Parathyroid adenoma (tissue), 2 donors: ENCODE results near the gene STRIT1.

Experiments used
- H2AFZ ChIP-seq: fragments of 300-600 bp; sonication (generic); one replicate; pipeline ENCODE4 v1.7.0; 2017; ENCODE audit warnings: antibody characterized with exemption, mild to moderate bottlenecking
- H3K27ac ChIP-seq: fragments of 300-600 bp; sonication (generic); one replicate; pipeline ENCODE4 v1.7.0; 2017
- H3K27me3 ChIP-seq: fragments of 300-600 bp; sonication (generic); one replicate; pipeline ENCODE4 v1.7.0; 2017; ENCODE audit warnings: low read length; ENCODE audit not compliant: control insufficient read depth, insufficient read depth
- H3K36me3 ChIP-seq: fragments of 300-600 bp; sonication (generic); one replicate; pipeline ENCODE4 v1.7.0; 2017; ENCODE audit warnings: low read length; ENCODE audit not compliant: control insufficient read depth, insufficient read depth
- H3K4me1 ChIP-seq: fragments of 300-600 bp; sonication (generic); one replicate; pipeline ENCODE4 v1.7.0; 2017; ENCODE audit warnings: control low read depth
- H3K4me2 ChIP-seq: fragments of 300-600 bp; sonication (generic); one replicate; pipeline ENCODE4 v1.7.0; 2017; ENCODE audit warnings: low read length
- H3K4me3 ChIP-seq: fragments of 300-600 bp; sonication (generic); one replicate; pipeline ENCODE4 v1.7.0; 2017; ENCODE audit warnings: low read depth, low read length
- H3K79me2 ChIP-seq: fragments of 300-600 bp; sonication (generic); one replicate; pipeline ENCODE4 v1.7.0; 2017; ENCODE audit warnings: control low read depth
- H3K9ac ChIP-seq: fragments of 300-600 bp; sonication (generic); one replicate; pipeline ENCODE4 v1.7.0; 2017; ENCODE audit warnings: mild to moderate bottlenecking
- H3K9me3 ChIP-seq: fragments of 300-600 bp; sonication (generic); one replicate; pipeline ENCODE4 v1.7.0; 2017; ENCODE audit warnings: low read length; ENCODE audit not compliant: control insufficient read depth
- TF ChIP-seq, protein P1 (sequence below): fragments of 300-600 bp; sonication (generic); IDR thresholded peaks from one replicate; pipeline ENCODE4 v1.7.0; 2017; ENCODE audit warnings: antibody characterized with exemption, mild to moderate bottlenecking
- donor health status: primary hyperparathyroidism.

Gene STRIT1

DNA sequence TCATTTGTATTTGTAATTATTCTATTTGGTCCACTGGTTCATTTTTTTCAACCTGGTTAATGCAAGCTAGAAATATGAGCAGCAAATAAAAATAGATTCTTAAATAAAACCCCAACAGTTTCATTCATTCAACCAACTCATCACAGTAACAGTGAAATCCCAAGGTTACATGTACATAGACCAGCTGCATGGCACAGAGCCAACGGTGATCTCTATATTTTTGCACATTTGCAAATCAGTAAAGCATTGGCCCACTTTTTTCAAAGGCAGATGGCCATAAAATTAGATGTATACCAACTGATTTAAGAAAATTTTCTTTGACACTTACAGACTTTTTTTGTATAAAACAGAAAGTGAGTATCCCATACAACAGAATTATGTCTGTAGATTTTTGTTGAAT, 49.3 kb downstream of the STRIT1 start:
- Histone ChIP-seq H3K4me1 (no peaks in the 10 kb centered on the region), H3K27me3 (no peaks in the 10 kb centered on the region), H3K27ac (no peak overlapping the region), H3K4me2 (no peak overlapping the region), H3K4me3 (no peak overlapping the region), H3K9me3 (no peaks in the 10 kb centered on the region), H2AFZ (no peak overlapping the region), H3K36me3 (no peaks in the 10 kb centered on the region), H3K9ac (no peak overlapping the region), H3K79me2 (no peaks in the 10 kb centered on the region)
- TF ChIP-seq, protein P1, sequence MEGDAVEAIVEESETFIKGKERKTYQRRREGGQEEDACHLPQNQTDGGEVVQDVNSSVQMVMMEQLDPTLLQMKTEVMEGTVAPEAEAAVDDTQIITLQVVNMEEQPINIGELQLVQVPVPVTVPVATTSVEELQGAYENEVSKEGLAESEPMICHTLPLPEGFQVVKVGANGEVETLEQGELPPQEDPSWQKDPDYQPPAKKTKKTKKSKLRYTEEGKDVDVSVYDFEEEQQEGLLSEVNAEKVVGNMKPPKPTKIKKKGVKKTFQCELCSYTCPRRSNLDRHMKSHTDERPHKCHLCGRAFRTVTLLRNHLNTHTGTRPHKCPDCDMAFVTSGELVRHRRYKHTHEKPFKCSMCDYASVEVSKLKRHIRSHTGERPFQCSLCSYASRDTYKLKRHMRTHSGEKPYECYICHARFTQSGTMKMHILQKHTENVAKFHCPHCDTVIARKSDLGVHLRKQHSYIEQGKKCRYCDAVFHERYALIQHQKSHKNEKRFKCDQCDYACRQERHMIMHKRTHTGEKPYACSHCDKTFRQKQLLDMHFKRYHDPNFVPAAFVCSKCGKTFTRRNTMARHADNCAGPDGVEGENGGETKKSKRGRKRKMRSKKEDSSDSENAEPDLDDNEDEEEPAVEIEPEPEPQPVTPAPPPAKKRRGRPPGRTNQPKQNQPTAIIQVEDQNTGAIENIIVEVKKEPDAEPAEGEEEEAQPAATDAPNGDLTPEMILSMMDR, result no peak

DNA sequence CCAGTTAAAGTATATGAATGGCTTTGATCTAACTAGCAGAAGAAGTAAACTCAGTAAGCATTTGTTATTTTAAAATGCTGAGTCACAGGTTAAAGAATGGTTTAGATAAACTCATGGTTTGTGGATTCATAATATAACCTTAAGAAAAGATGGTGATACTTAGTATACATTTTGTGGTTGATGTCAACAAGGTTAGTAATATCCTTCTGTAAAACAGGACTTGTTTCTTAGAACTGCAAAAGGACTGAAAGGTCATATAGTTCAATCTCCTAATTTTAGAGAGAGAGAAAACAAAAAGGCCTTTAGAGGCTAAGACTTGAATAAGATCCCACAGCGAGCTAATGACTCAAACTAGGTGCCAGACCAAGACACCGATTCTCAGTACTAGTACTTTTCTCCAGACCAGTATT, 50.0 kb downstream of the STRIT1 start:
- Histone ChIP-seq H3K9ac (no peak overlapping the region), H3K27ac (no peak overlapping the region), H3K4me2 (no peak overlapping the region), H3K4me3 (no peak overlapping the region), H2AFZ (no peak overlapping the region), H3K79me2 (no peaks in the 10 kb centered on the region), H3K9me3 (no peaks in the 10 kb centered on the region), H3K4me1 (no peaks in the 10 kb centered on the region), H3K36me3 (no peaks in the 10 kb centered on the region), H3K27me3 (no peaks in the 10 kb centered on the region)
- TF ChIP-seq, protein P1, result no peak

DNA sequence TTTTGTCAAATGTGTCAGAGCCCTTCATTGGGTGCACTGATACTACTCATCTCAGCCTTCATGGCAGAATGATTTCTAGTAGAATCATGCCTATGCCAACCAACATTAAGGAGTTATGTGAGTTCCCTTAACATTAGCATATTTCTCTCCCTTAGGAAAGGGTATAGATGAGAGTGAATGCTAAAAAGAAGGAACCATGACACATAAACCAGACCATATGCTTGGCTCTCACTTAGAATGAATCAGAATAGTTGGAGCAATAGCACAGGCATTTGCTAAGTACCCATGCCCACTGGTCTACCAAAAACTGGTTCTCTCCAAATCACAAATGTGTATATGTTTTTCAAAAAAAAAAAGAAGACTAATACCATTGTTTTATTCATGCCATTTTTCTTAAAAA, 51.1 kb downstream of the STRIT1 start:
- no peak overlapping the region for H2AFZ ChIP-seq
- H3K4me1 ChIP-seq, result no peaks in the 10 kb centered on the region
- no peak overlapping the region for H3K27ac ChIP-seq
- TF ChIP-seq, protein P1, result no peak
- H3K9me3 ChIP-seq, result no peaks in the 10 kb centered on the region
- H3K4me3 ChIP-seq, result no peak overlapping the region
- no peaks in the 10 kb centered on the region for H3K36me3 ChIP-seq
- H3K4me2 ChIP-seq, result no peak overlapping the region
- H3K79me2 ChIP-seq, result no peaks in the 10 kb centered on the region
- no peak overlapping the region for H3K9ac ChIP-seq
- no peaks in the 10 kb centered on the region for H3K27me3 ChIP-seq

DNA sequence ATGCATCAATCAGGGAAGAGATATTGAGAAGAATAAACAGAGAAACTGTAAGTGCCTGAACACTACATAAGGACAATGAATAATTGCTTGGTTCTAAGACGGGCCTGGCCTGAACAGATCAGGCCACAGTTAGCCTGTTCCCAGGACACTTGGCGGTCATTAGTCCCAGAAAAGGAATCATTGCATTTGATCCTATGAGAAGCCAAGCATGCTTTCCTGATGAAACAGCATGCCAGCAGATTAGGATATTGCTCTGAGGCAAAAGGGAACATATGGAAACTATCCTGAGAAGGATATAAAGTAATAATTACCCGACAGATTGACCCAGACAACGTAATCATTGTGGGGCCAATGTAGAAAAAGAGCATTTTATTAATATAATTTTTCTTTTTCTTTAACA, 51.9 kb downstream of the STRIT1 start:
- no peak overlapping the region for H3K9ac ChIP-seq
- no peak overlapping the region for H2AFZ ChIP-seq
- H3K4me3 ChIP-seq, result no peak overlapping the region
- H3K27me3 ChIP-seq, result no peaks in the 10 kb centered on the region
- H3K79me2 ChIP-seq, result no peaks in the 10 kb centered on the region
- no peak overlapping the region for H3K4me2 ChIP-seq
- no peaks in the 10 kb centered on the region for H3K36me3 ChIP-seq
- no peaks in the 10 kb centered on the region for H3K4me1 ChIP-seq
- H3K27ac ChIP-seq, result no peak overlapping the region
- H3K9me3 ChIP-seq, result no peaks in the 10 kb centered on the region
- TF ChIP-seq, protein P1, result no peak
